HT-29 (cell line): ENCODE measurements around the gene KRT3. TPM values are rescaled to one million over a fixed set of nuclear protein-coding genes. Genes with fewer than 3 reads are reported as not detected.

ENCODE experiments used
- DNase-seq: peaks from one replicate; pipeline ENCODE4 v3.0.0-alpha.2; 2015; ENCODE audit warnings: low spot score
- total RNA-seq: library from RNA; depleted of rRNA; stranded (reverse); fragments of >200 nt; shearing (Covaris generic); gene quantifications from 2 replicates; pipeline ENCODE4 v1.2.3, GENCODE V29; 2014; rRNA removed

The KRT3 gene
- total RNA-seq: not detected in 2 replicates

DNA sequence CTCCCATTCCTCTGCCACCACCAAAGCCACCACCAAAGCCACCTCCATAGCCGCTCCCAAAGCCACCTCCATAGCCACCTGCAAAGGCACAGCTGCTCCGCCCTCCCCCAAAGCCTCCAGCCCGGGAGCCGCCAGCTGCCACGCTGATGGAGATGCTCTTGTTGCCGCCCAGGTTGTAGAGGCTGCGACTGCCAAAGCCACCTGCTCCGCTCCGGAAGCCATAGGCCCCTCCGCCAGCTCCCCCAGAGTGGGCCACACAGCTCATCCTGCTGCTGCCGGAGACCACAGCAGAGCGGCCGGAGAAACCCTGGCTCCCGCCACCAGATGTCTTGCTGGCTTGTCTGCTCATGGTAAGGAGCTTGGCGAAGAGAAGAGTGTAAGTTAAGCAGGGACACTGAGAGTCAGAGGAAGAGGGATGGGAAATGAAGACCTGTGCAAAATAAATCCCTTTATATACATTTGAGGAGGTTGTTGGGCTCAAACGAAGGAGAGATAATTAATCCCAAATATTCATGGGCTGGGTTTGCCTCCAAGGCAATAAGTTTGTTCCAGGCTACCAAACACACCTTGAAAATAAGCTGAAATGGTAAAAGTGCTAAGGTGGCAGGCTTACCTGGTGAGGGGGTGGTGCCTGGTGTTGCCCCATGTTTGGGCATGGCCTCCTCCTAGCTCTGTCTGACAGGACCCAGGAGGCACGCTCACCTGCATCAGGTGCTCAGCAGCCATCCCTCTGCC, at the start of gene KRT3:
Gene KRT3 (minus strand): TSS at position 424 of the 735 bp plus-strand sequence. CDS start 75 bp downstream, at position 349.
- DNase-seq: no peak

- DNase-seq: no peak
These were observed 48.5 kb upstream of the KRT3 start for GRCh38 chr12:52844386-52844785.

- DNase-seq: no peak
These were observed 43.7 kb upstream of the KRT3 start for GRCh38 chr12:52839436-52840105.

GRCh38 chr12:52838609-52839435, 42.9 kb upstream of the KRT3 start:
- DNase-seq: no peak

- no peak for DNase-seq
These were observed 42.1 kb upstream of the KRT3 start for GRCh38 chr12:52837781-52838608.

DNA sequence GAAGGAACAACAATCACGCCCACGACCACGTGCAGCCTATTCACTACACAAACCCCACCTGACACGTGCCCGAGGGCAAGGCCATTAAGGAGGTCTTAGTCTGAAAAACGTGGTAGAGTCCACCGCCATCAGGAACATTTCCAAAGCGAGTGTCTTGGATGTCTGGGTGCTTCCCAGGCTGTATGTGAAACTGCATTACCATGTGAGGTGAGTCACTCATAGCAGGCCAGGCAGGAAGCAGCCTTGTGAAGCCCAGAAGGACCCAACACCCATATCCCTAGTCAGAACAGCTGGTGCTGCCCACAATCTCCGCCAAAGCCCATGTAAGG, 41.5 kb upstream of the KRT3 start:
- no peak for DNase-seq

GRCh38 chr12:52836491-52837412, 40.8 kb upstream of the KRT3 start:
- no peak for DNase-seq

GRCh38 chr12:52836042-52836466, 40.1 kb upstream of the KRT3 start:
- DNase-seq: no peak

- DNase-seq: no peak
These were observed 39.5 kb upstream of the KRT3 start for GRCh38 chr12:52835271-52836041.

GRCh38 chr12:52834727-52835001, 38.7 kb upstream of the KRT3 start:
- DNase-seq: no peak

- no peak for DNase-seq
These were observed 38.2 kb upstream of the KRT3 start, which contains the start of gene KRT79 for GRCh38 chr12:52833922-52834726. KRT79 (minus strand) TSS chr12:52834311; CDS start chr12:52834260, 51 bp downstream.

- DNase-seq: no peak
These were observed 37.3 kb upstream of the KRT3 start for GRCh38 chr12:52832985-52833905.

DNA sequence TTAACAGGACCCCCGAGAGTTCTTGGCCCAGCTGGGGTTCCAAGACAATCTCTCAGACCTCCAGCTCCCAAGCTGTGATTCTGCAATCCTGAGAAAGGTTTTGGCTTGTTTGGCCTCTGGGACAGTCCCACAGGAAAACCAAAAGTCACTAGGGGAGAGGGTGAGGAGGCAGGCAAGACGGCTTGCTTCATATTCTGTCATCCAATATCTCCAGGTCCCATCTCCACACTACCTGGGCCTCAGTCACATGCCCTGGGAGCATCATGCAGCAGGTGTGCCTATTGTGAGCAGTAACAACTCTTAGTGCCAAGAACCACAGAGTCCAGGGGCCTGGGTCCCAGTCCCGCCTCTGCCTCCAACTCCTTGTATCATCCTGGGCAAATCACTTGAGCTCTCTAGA, 36.5 kb upstream of the KRT3 start:
- DNase-seq: no peak

- no peak for DNase-seq
These were observed 35.3 kb upstream of the KRT3 start for GRCh38 chr12:52831251-52831650.

GRCh38 chr12:52829986-52830770, 34.3 kb upstream of the KRT3 start:
- no peak for DNase-seq

DNA sequence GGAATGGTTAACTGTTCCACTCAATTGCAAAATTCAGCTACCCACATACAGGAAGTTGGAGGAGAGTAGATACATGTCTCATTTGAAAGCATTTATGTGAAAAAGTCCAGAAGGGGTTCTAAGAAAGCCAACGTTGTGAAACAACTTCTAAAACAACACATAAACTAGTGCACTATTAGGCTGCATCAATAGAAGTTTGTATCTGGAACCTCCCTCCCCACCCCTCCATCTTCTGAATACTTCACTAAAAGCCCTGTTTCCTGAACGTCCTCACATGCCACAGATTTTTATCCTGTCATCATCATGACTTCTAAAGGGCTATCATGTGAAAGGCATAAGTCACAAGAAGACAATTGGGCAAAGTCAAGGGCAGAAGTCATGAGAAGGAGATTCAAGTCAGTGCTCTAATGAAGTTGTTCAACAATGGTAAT, 32.7 kb upstream of the KRT3 start:
- DNase-seq: no peak

- no peak for DNase-seq
These were observed 32.2 kb upstream of the KRT3 start for GRCh38 chr12:52828156-52828555.
